Measurements from ENCODE around the gene DPP3. TPM values are rescaled to one million over a fixed set of nuclear protein-coding genes. Genes with fewer than 3 reads are reported as not detected.

DPP3 gene
- polyA plus RNA-seq, 2 of the 4 experiments (the other 2 are of a cell fraction): 52.2 to 70.5 TPM

DNA sequence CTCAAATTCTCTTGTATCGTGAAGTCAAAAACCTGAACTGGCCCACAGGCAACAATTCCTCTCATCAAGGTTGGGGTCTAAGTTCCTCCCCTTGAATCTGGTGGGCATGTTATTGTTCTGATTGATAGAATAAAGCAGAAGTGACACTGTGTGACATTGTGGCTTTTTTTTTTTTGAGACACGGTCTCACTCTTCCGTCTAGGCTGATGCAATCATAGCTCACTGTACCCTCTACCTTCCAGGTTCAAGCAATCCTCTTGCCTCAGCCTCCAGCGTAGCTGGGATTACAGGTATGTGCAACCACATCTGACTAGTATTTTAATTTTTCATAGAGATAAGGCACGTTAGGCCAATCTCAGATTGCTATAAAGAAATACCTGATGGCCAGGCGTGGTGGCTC lies 22.4 kb upstream of the DPP3 start:
- Histone ChIP-seq H3K9me3 (peaks cover 5% of the 10 kb centered on the region), H3K4me1 (no peaks in the 10 kb centered on the region), H3K4me2 (no peak overlapping the region), H3K27ac (no peak overlapping the region), H3K4me3 (no peak overlapping the region)
- WGBS (ENCODE audit: missing lambda C conversion rate): 66% methylated on average over 6 of the region's 6 CpGs
- ChIA-PET CTCF (interaction anchor here (0.8 to 1.8 kb wide), 5 partner anchors 11 to 50 kb away, joined by 3 to 5 read pairs (median 4); partner anchors contain the start of gene DPP3), POLR2A (interaction anchor here (1.3 kb wide), 1 partner anchor 9 kb away, joined by 3 read pairs; the partner anchor contains the start of gene PELI3)
- ATAC-seq (no peak), FAIRE-seq (no peak), DNase-seq (ENCODE audit: low read depth in 1 of 2, low spot score in 1 of 2) (no peak)
- TF ChIP-seq ZSCAN20 (CRISPR knock-in tag; IDR thresholded peaks at IDR 0.05) (no peak), SREBF2 (IDR thresholded peaks at IDR 0.05) (no peak), RAD21 (conservative IDR thresholded peaks at IDR 0.05 in 1 of 2, IDR thresholded peaks at IDR 0.05 in 1 of 2) (no peak), BHLHE40 (IDR thresholded peaks at IDR 0.05; ENCODE audit: low read depth, low read length) (no peak), ZC3H11A (IDR thresholded peaks at IDR 0.05) (no peak), JUNB (IDR thresholded peaks at IDR 0.05) (no peak), POLR2AphosphoS2 (conservative IDR thresholded peaks at IDR 0.05; ENCODE audit: low read length) (no peak)
- TF ChIP-seq, protein P1, sequence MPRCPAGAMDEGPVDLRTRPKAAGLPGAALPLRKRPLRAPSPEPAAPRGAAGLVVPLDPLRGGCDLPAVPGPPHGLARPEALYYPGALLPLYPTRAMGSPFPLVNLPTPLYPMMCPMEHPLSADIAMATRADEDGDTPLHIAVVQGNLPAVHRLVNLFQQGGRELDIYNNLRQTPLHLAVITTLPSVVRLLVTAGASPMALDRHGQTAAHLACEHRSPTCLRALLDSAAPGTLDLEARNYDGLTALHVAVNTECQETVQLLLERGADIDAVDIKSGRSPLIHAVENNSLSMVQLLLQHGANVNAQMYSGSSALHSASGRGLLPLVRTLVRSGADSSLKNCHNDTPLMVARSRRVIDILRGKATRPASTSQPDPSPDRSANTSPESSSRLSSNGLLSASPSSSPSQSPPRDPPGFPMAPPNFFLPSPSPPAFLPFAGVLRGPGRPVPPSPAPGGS (IDR thresholded peaks at IDR 0.05): no peak
- TF ChIP-seq, protein P2, sequence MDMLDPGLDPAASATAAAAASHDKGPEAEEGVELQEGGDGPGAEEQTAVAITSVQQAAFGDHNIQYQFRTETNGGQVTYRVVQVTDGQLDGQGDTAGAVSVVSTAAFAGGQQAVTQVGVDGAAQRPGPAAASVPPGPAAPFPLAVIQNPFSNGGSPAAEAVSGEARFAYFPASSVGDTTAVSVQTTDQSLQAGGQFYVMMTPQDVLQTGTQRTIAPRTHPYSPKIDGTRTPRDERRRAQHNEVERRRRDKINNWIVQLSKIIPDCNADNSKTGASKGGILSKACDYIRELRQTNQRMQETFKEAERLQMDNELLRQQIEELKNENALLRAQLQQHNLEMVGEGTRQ (IDR thresholded peaks at IDR 0.05): no peak
- TF ChIP-seq, protein P3, sequence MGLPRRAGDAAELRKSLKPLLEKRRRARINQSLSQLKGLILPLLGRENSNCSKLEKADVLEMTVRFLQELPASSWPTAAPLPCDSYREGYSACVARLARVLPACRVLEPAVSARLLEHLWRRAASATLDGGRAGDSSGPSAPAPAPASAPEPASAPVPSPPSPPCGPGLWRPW (IDR thresholded peaks at IDR 0.05): no peak

DNA sequence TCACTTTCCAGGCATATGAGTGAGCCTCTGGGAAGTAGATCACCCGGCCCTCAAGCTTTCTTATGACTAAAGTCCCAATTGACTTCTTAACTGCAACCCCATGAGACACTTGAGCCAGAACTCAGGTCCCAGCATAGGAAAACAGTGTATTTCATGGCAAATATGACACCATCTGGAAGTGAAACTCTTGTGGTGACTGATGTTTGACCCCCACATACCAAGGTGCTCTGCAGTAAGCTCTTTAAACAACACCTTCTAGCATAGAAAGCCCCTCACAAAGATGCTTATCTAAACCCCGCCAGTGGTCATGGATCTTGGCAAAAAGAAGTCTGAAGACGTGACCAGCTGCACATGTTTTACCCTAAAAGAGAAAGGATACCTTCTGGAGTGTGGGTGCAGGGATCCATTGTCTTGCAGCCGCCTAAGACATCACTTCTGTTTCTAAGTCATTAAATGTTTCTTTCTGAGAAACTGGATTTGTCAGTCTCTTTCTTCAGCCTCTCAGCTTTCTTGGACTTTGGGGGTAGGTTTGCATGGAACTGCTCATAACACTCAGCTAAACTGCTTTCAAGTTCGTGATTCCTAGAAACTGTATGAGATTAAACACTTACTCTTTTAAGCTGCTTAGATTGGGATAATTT lies 21.0 kb upstream of the DPP3 start:
- Histone ChIP-seq H3K4me3 (no peak overlapping the region), H3K4me1 (no peaks in the 10 kb centered on the region), H3K4me2 (no peak overlapping the region), H3K27ac (no peak overlapping the region), H3K9me3 (peaks cover 5% of the 10 kb centered on the region)
- no peak for FAIRE-seq
- 36% methylated on average over 5 of the region's 5 CpGs for WGBS (ENCODE audit: missing lambda C conversion rate)
- no peak for ATAC-seq
- DNase-seq (ENCODE audit: low read depth in 1 of 2, low spot score in 1 of 2): no peak
- POLR2A ChIA-PET: interaction anchor here (0.6 kb wide), 1 partner anchor 157 kb away, joined by 3 read pairs; no protein-coding TSS in a partner anchor
- CTCF ChIA-PET: interaction anchor here (0.6 to 1.8 kb wide), 9 partner anchors 9 to 73 kb away, joined by 3 to 5 read pairs (median 4); partner anchors contain the start of genes DPP3 and MRPL11
- no peak for TF ChIP-seq PHF8 (IDR thresholded peaks at IDR 0.05; ENCODE audit: borderline replicate concordance, low read depth)
- TF ChIP-seq, protein P4, sequence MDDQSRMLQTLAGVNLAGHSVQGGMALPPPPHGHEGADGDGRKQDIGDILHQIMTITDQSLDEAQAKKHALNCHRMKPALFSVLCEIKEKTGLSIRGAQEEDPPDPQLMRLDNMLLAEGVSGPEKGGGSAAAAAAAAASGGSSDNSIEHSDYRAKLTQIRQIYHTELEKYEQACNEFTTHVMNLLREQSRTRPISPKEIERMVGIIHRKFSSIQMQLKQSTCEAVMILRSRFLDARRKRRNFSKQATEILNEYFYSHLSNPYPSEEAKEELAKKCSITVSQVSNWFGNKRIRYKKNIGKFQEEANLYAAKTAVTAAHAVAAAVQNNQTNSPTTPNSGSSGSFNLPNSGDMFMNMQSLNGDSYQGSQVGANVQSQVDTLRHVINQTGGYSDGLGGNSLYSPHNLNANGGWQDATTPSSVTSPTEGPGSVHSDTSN (IDR thresholded peaks at IDR 0.05): no peak
- no peak for TF ChIP-seq ZC3H11A (IDR thresholded peaks at IDR 0.05)
- TF ChIP-seq HOXB5 (CRISPR knock-in tag; IDR thresholded peaks at IDR 0.05): no peak
- no peak for TF ChIP-seq HOXB13 (CRISPR knock-in tag; IDR thresholded peaks at IDR 0.05; ENCODE audit: low read depth)
- no peak for TF ChIP-seq MYC (IDR thresholded peaks at IDR 0.05; ENCODE audit: borderline replicate concordance, low read length)
- TF ChIP-seq CBX8 (IDR thresholded peaks at IDR 0.05): no peak
- no peak for TF ChIP-seq EHF (CRISPR knock-in tag; IDR thresholded peaks at IDR 0.05)
- no peak for TF ChIP-seq ZFP36 (IDR thresholded peaks at IDR 0.05; ENCODE audit: borderline replicate concordance, partially characterized antibody)
- TF ChIP-seq HDAC2 (IDR thresholded peaks at IDR 0.05): no peak
- no peak for TF ChIP-seq BHLHE40 (IDR thresholded peaks at IDR 0.05; ENCODE audit: low read depth, low read length)

DNA sequence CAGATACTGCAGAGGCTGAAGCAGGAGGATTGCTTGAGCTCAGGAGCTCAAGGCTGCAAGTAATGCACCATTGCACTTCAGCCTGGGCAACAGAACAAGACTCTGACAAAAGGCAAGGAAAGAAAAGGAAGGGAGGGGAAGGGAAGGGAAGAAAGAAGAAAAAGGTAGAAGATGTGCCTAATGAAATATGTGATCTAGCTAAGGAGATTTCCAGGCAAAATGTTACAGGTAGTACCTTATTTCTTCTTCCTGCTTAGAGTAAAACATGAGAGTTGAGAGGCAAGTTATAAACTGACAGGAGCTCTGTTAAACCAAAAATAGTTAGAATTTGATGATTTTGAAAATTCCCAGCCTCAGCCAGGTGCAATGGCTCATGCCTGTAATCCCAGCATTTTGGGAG lies 18.2 kb upstream of the DPP3 start:
- no peak overlapping the region for H3K4me2 ChIP-seq
- CTCF ChIA-PET: interaction anchor here (0.9 to 3.6 kb wide), 5 partner anchors 17 to 97 kb away, joined by 3 to 15 read pairs (median 4); partner anchors contain the start of gene MRPL11

More for the DNA sequence above, 18.2 kb upstream of the DPP3 start:
- no peak overlapping the region for H3K4me3 ChIP-seq
- H3K9me3 ChIP-seq: peaks cover 5% of the 10 kb centered on the region
- POLR2A ChIA-PET: no interaction called here
- H3K27ac ChIP-seq: no peak overlapping the region
- TF ChIP-seq FOSL2 (IDR thresholded peaks at IDR 0.05) (no peak), FOSL2 (CRISPR knock-in tag; IDR thresholded peaks at IDR 0.05) (no peak), RAD21 (conservative IDR thresholded peaks at IDR 0.05 in 1 of 2, IDR thresholded peaks at IDR 0.05 in 1 of 2) (no peak), RARB (CRISPR knock-in tag; IDR thresholded peaks at IDR 0.05) (no peak), BHLHE40 (IDR thresholded peaks at IDR 0.05; ENCODE audit: low read depth, low read length) (no peak), CBX8 (IDR thresholded peaks at IDR 0.05) (no peak), HEYL (CRISPR knock-in tag; IDR thresholded peaks at IDR 0.05) (no peak)
- ATAC-seq (no peak), FAIRE-seq (no peak), DNase-seq (ENCODE audit: low read depth in 1 of 2, low spot score in 1 of 2) (no peak)
- 0 out of 3 replicates have a peak, but pooled peaks cover 3% of the 10 kb centered on the region for H3K4me1 ChIP-seq

All from A549 (cell line).